ELF-1 (cell line): Measurements from ENCODE around the gene TTC7B.
"Not testable (repeated sequence)": the region's sequence is repeated elsewhere in the genome, so short reads cannot be mapped to it uniquely, and the experiment has no call there.

Experiments
- DNase-seq: peaks from one replicate; pipeline ENCODE4 v3.0.0-alpha.2; 2016; ENCODE audit warnings: low read depth, low spot score

Gene TTC7B

GRCh38 chr14:90531497-90531896 is 284.7 kb downstream of the TTC7B start:
- DNase-seq, result no peak

GRCh38 chr14:90530523-90530922 is 285.7 kb downstream of the TTC7B start:
- DNase-seq, result no peak

- no peak for DNase-seq
Measured at GRCh38 chr14:90527978-90528377, 288.3 kb downstream of the TTC7B start.

GRCh38 chr14:90526536-90526935 is 289.7 kb downstream of the TTC7B start:
- not testable (repeated sequence) for DNase-seq

GRCh38 chr14:90525353-90526028 is 290.7 kb downstream of the TTC7B start:
- DNase-seq, result not testable (repeated sequence)

- DNase-seq, result no peak
Measured at GRCh38 chr14:90523961-90524875, 292.0 kb downstream of the TTC7B start.

GRCh38 chr14:90523544-90523943 is 292.7 kb downstream of the TTC7B start:
- DNase-seq, result no peak

- DNase-seq, result no peak
Measured at GRCh38 chr14:90522571-90523191, 293.5 kb downstream of the TTC7B start.

GRCh38 chr14:90521930-90522483 is 294.2 kb downstream of the TTC7B start:
- no peak for DNase-seq

GRCh38 chr14:90521084-90521929 is 294.9 kb downstream of the TTC7B start:
- no peak for DNase-seq

GRCh38 chr14:90520326-90520725 is 295.9 kb downstream of the TTC7B start:
- DNase-seq, result no peak

GRCh38 chr14:90519262-90519920 is 296.8 kb downstream of the TTC7B start:
- DNase-seq, result no peak

- peak; percentile 59 for DNase-seq
Measured at GRCh38 chr14:90518941-90519256, 297.3 kb downstream of the TTC7B start.

GRCh38 chr14:90518069-90518940 is 297.9 kb downstream of the TTC7B start:
- no peak for DNase-seq

- no peak for DNase-seq
Measured at GRCh38 chr14:90517076-90517841, 299.0 kb downstream of the TTC7B start.

- DNase-seq, result no peak
Measured at GRCh38 chr14:90514566-90514965, 301.7 kb downstream of the TTC7B start.

GRCh38 chr14:90514015-90514398 is 302.2 kb downstream of the TTC7B start:
- DNase-seq, result no peak

GRCh38 chr14:90513161-90514014 is 302.8 kb downstream of the TTC7B start:
- DNase-seq, result peak; percentile 51
